Psoas muscle (tissue), 8 donors: ENCODE data around the gene ZMYM1. TPM values are rescaled to one million over a fixed set of nuclear protein-coding genes. Genes with fewer than 3 reads are reported as not detected.

Source experiments
- ATAC-seq, 4 donors: fragments of 200-7000 bp; cut with Tn5 transposase; one replicate each; pipeline ENCODE4 v1.9.1; 2020; ENCODE audit warnings: moderate library complexity in 3 of 4, mild to moderate bottlenecking in 2 of 4
- DNase-seq, 2 donors: peaks; one replicate each; pipeline ENCODE4 v3.0.0-alpha.2; 2020
- H3K27ac ChIP-seq: fragments of 200-600 bp; one replicate; pipeline ENCODE4 v1.8.0; 2022
- H3K27me3 ChIP-seq, 3 donors: fragments of 200-600 bp in 1 of 3; one replicate each; pipeline versions ENCODE4 v1.6.1 to v1.8.0; 2013 to 2022; ENCODE audit warnings: low read length in 2 of 3, mild to moderate bottlenecking in 2 of 3, moderate library complexity in 1 of 3; ENCODE audit not compliant: insufficient read depth in 3 of 3
- H3K36me3 ChIP-seq, 2 donors: fragments of 200-600 bp in 1 of 2; one replicate each; pipeline versions ENCODE4 v1.6.1 to v1.8.0; 2013 to 2022; ENCODE audit warnings: low read depth in 1 of 2, mild to moderate bottlenecking in 1 of 2, moderate library complexity in 1 of 2; ENCODE audit not compliant: insufficient read depth in 1 of 2
- H3K4me1 ChIP-seq: fragments of 200-600 bp; one replicate; pipeline ENCODE4 v1.8.0; 2022
- H3K4me3 ChIP-seq: fragments of 200-600 bp; one replicate; pipeline ENCODE4 v1.8.0; 2022; ENCODE audit warnings: mild to moderate bottlenecking
- H3K9me3 ChIP-seq: fragments of 200-600 bp; one replicate; pipeline ENCODE4 v1.8.0; 2022
- WGBS, 3 donors: extraction: QIAGEN DNeasy Blood & Tissue Kit; methylation state at CpG; one replicate each; pipeline versions ENCODE4 v1.1.6 to v1.1.7; 2013; 5-methylcytosine and 5-hydroxymethylcytosine counted together
- intact Hi-C, 2 donors: fragments of 100-400 bp; cut with DNase I; formaldehyde crosslinking; loops; one replicate each; pipeline versions ENCODE4 v1.11.0 to v1.14.2; 2022
- polyA plus RNA-seq, 3 donors: library from polyadenylated mRNA; stranded (reverse); fragments of 200-250 nt; gene quantifications; one replicate each; pipeline ENCODE4 v1.2.3, GENCODE V29; 2013
- total RNA-seq, 4 donors: library from RNA; stranded (reverse); fragmentation: NEBNext Ultra II Directional in 2 of 4; extraction: Animal tissue kit (Norgen Biotek cat#: 25700) in 2 of 4; gene quantifications; one replicate each; pipeline versions ENCODE4 v1.2.1 to v1.2.4, GENCODE V29; 2021 to 2023
- TF ChIP-seq, protein P1 (sequence below): fragments of 200-600 bp; IDR thresholded peaks from one replicate; pipeline ENCODE4 v1.8.0; 2022; ENCODE audit warnings: antibody characterized with exemption
- donor health status: healthy with polysubstance abuse.
- donor health status: DM: no; HTN: no; CAD: no; lungs with moderate emphysema.
- donor health status: Bipolar disorder and iron deficiency.
- donor health status: healthy.
- donor health status: DM: yes; HTN: yes; CAD: no.
- donor health status: DM: no; HTN: no; CAD: no.
- donor health status: DM: no; HTN: no; CAD: no.
- donor health status: DM: yes; HTN: yes; CAD: no.

The ZMYM1 gene
- total and polyA plus RNA-seq, 7 donors, result 0.90 to 5.2 (median 3.1) TPM

GRCh38 chr1:35097224-35097623 lies 18.0 kb downstream of the ZMYM1 start:
- no peaks in the 10 kb centered on the region for H3K4me1 ChIP-seq
- intact Hi-C loops, result no loop called here
- WGBS, 3 donors, result 0 to 45% (median 0%) methylated on average over 1 of the region's 1 CpG
- no peaks in the 10 kb centered on the region for H3K9me3 ChIP-seq
- DNase-seq, result no peak
- TF ChIP-seq, protein P1, sequence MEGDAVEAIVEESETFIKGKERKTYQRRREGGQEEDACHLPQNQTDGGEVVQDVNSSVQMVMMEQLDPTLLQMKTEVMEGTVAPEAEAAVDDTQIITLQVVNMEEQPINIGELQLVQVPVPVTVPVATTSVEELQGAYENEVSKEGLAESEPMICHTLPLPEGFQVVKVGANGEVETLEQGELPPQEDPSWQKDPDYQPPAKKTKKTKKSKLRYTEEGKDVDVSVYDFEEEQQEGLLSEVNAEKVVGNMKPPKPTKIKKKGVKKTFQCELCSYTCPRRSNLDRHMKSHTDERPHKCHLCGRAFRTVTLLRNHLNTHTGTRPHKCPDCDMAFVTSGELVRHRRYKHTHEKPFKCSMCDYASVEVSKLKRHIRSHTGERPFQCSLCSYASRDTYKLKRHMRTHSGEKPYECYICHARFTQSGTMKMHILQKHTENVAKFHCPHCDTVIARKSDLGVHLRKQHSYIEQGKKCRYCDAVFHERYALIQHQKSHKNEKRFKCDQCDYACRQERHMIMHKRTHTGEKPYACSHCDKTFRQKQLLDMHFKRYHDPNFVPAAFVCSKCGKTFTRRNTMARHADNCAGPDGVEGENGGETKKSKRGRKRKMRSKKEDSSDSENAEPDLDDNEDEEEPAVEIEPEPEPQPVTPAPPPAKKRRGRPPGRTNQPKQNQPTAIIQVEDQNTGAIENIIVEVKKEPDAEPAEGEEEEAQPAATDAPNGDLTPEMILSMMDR, result no peak
- no peaks in the 10 kb centered on the region for H3K27me3 ChIP-seq
- ATAC-seq, result no peak
- H3K36me3 ChIP-seq, result peaks cover 0 to 90% of the 10 kb centered on the region in 2 donors
- no peak overlapping the region for H3K4me3 ChIP-seq
- no peak overlapping the region for H3K27ac ChIP-seq

DNA sequence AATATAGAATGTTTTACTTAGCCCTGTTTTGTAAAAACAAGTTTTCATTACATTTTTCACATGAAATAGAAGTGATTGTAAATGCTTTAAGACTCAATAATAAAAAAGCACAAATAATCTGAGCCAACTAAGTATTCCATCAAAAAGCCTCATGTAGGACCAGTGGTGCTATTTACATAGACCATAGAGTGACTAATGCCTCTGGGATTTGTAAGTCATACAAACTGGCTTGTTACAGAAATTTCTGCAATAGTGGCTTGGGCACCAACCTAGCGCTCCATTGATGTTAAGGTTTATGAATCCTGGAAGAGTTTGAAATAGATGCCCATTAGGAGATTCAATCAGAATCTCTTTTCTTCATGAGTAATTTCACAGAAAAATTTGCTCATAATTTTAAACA lies 31.9 kb downstream of the ZMYM1 start:
- no peaks in the 10 kb centered on the region for H3K4me1 ChIP-seq
- intact Hi-C loops, result no loop called here

DNA sequence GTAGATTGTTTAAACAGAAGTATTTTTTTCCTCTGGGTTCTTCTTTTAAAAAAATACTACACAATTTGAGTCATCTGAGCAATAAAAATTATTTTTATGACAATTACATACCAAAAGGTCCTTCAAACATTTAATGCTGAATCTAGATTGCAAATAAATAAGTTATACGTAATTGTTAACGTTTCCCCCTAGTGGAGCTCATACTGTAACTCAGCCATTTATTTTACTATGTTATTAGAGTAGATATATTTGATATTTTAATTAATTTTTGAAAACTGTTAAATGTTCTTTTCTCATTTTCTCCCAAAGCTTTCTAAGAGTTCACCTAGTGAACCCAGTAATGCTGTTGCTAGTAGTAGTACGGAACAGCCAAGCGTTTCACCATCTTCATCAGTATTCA lies 33.5 kb downstream of the ZMYM1 start:
- H3K36me3 ChIP-seq, result peaks cover 0 to 54% of the 10 kb centered on the region in 2 donors
- H3K4me1 ChIP-seq, result no peaks in the 10 kb centered on the region
- no peak for ATAC-seq
- H3K27me3 ChIP-seq, result no peaks in the 10 kb centered on the region
- TF ChIP-seq, protein P1, result no peak
- DNase-seq, result no peak
- WGBS, 3 donors, result 86 to 90% (median 88%) methylated on average over 4 of the region's 4 CpGs
- H3K27ac ChIP-seq, result no peak overlapping the region
- no peaks in the 10 kb centered on the region for H3K9me3 ChIP-seq
- intact Hi-C loops, result no loop called here
- H3K4me3 ChIP-seq, result no peak overlapping the region

More for the DNA sequence above, 31.9 kb downstream of the ZMYM1 start:
- H3K27me3 ChIP-seq, result no peaks in the 10 kb centered on the region
- peaks cover 0 to 54% of the 10 kb centered on the region in 2 donors for H3K36me3 ChIP-seq
- no peak overlapping the region for H3K4me3 ChIP-seq
- DNase-seq (no peak), ATAC-seq (no peak)
- TF ChIP-seq, protein P1, result no peak
- H3K27ac ChIP-seq, result no peak overlapping the region
- WGBS, 3 donors, result 90 to 96% (median 92%) methylated on average over 1 of the region's 1 CpG
- no peaks in the 10 kb centered on the region for H3K9me3 ChIP-seq

DNA sequence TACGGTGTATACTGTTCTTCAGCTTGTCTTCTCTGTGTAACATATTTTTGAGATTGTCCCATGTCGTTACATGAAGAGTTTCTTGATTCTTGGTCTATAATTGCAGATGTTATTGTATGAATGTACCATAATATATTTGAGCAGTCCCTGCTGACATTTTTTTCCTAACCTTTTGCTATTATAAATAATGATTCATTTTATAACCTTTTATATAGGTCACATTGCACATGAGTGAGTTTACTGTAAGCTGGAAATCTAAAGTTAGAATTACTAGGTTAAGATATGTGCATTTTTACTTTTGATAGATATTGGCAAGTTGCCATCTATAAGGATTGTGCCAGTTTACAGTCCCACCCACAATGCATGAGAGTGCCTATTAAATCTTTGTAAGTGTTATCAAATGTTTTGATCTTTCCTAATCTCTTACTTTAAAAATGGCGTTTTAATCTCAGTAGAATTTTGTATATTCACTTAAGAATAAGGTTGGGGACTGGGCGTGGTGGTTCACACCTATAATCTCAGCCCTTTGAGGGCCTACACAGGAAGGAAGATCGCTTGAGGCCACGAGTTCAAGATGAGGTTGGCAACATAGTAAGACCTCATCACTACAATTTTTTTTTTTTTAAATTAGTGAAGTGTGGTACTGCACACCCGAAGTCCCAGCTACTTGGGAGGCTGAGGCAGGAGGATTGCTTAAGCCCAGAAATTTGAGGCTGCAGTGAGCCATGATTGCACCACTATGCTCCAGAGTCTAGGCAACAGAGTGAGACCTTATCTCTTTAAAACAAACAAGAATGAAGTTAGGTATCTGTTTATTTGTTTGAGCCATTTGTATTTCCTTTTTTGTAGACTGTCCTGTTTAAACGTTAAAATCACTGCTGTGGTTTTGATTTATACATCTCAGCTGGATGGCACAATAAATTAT lies 36.5 kb downstream of the ZMYM1 start:
- Histone ChIP-seq H3K27me3 (peaks cover 0 to 8% (median 0%) of the 10 kb centered on the region in 3 donors), H3K27ac (no peak overlapping the region), H3K36me3 (peaks cover 0 to 39% of the 10 kb centered on the region in 2 donors), H3K9me3 (no peaks in the 10 kb centered on the region), H3K4me3 (no peak overlapping the region), H3K4me1 (no peaks in the 10 kb centered on the region)
- DNase-seq (no peak), ATAC-seq (no peak)
- intact Hi-C loops, result no loop called here
- TF ChIP-seq, protein P1, result no peak
- 90 to 93% (median 90%) methylated on average over 8 of the region's 8 CpGs for WGBS, 3 donors
